HEK293 (cell line): Measurements from ENCODE around the gene SMAD7.

Experiments used
- CTCF ChIP-seq: fragments of 450-650 bp; formaldehyde crosslinking; IDR thresholded peaks from 2 replicates; pipeline ENCODE4 v1.5.1; 2016; ENCODE audit warnings: missing biosample characterization, missing genetic modification characterization
- KLF16 ChIP-seq: fragments of 450-650 bp; formaldehyde crosslinking; IDR thresholded peaks from 2 replicates; pipeline ENCODE4 v1.5.1; 2017; ENCODE audit warnings: missing biosample characterization, missing genetic modification characterization
- REPIN1 ChIP-seq: fragments of 450-650 bp; formaldehyde crosslinking; IDR thresholded peaks from 2 replicates; pipeline ENCODE4 v1.5.1; 2017; ENCODE audit warnings: missing biosample characterization, missing genetic modification characterization, low read depth
- ZNF138 ChIP-seq: fragments of 450-650 bp; formaldehyde crosslinking; IDR thresholded peaks from 2 replicates; pipeline ENCODE4 v1.5.1; 2016; ENCODE audit warnings: missing biosample characterization, missing genetic modification characterization, borderline replicate concordance
- ZNF629 ChIP-seq: fragments of 450-650 bp; formaldehyde crosslinking; IDR thresholded peaks from 2 replicates; pipeline ENCODE4 v1.5.1; 2017; ENCODE audit warnings: missing biosample characterization, missing genetic modification characterization
- ZNF639 ChIP-seq: fragments of 450-650 bp; formaldehyde crosslinking; IDR thresholded peaks from 2 replicates; pipeline ENCODE4 v1.5.1; 2016; ENCODE audit warnings: missing biosample characterization, missing genetic modification characterization

- TF ChIP-seq REPIN1 (tag by site-specific recombination) (no peak), ZNF138 (tag by site-specific recombination) (no peak), KLF16 (tag by site-specific recombination) (no peak), CTCF (tag by site-specific recombination) (no peak), ZNF639 (tag by site-specific recombination) (no peak), ZNF629 (tag by site-specific recombination) (no peak)
Measured at GRCh38 chr18:48994926-48995835, 44.4 kb upstream of the SMAD7 start.
